ENCODE measurements around the gene FNDC11.
"Not testable (repeated sequence)": the region's sequence is repeated elsewhere in the genome, so short reads cannot be mapped to it uniquely, and the experiment has no call there.

FNDC11 gene

GRCh38 chr20:63595416-63596127 lies 41.6 kb downstream of the FNDC11 start:
- FAIRE-seq (no peak), DNase-seq (ENCODE audit: insufficient read length, low spot score) (no peak)

GRCh38 chr20:63596423-63596822 lies 42.5 kb downstream of the FNDC11 start:
- FAIRE-seq = no peak
- DNase-seq (ENCODE audit: insufficient read length, low spot score) = no peak

- no peak for FAIRE-seq
Measured at GRCh38 chr20:63597651-63598478, 43.9 kb downstream of the FNDC11 start.

GRCh38 chr20:63598479-63599395 lies 44.8 kb downstream of the FNDC11 start:
- DNase-seq (ENCODE audit: insufficient read length, low spot score) (no peak), FAIRE-seq (no peak)

More at GRCh38 chr20:63597651-63598478, 43.9 kb downstream of the FNDC11 start:
- DNase-seq (ENCODE audit: insufficient read length, low spot score) = no peak

- DNase-seq (ENCODE audit: insufficient read length, low spot score) (no peak), FAIRE-seq (no peak)
Measured at GRCh38 chr20:63599396-63600050, 45.6 kb downstream of the FNDC11 start.

GRCh38 chr20:63601679-63602078 lies 47.7 kb downstream of the FNDC11 start:
- FAIRE-seq; DNase-seq (ENCODE audit: insufficient read length, low spot score): not testable (repeated sequence)

- DNase-seq (ENCODE audit: insufficient read length, low spot score) (no peak), FAIRE-seq (no peak)
Measured at GRCh38 chr20:63602321-63602720, 48.4 kb downstream of the FNDC11 start.

Measured in GM19239 (cell line).